Skeletal muscle tissue (tissue), 4 donors: ENCODE results near the gene TNFRSF13B. TPM values are rescaled to one million over a fixed set of nuclear protein-coding genes. Genes with fewer than 3 reads are reported as not detected.

Source experiments
- H3K27ac ChIP-seq: one replicate; pipeline ENCODE4 v1.7.0; 2013; ENCODE audit warnings: mild to moderate bottlenecking, low read depth, low read length, inconsistent platforms
- H3K27me3 ChIP-seq, 3 donors: one replicate each; pipeline ENCODE4 v1.7.0; 2013; ENCODE audit warnings: low read length in 3 of 3; ENCODE audit not compliant: control insufficient read depth in 3 of 3, insufficient read depth in 3 of 3
- H3K36me3 ChIP-seq, 3 donors: one replicate each; pipeline ENCODE4 v1.7.0; 2013; ENCODE audit warnings: low read length in 3 of 3; ENCODE audit not compliant: control insufficient read depth in 3 of 3, insufficient read depth in 3 of 3
- H3K4me1 ChIP-seq, 3 donors: one replicate each; pipeline ENCODE4 v1.7.0; 2013; ENCODE audit warnings: low read length in 3 of 3, mild to moderate bottlenecking in 3 of 3; ENCODE audit not compliant: control insufficient read depth in 3 of 3, insufficient read depth in 3 of 3
- H3K4me3 ChIP-seq, 3 donors: one replicate each; pipeline ENCODE4 v1.7.0; 2013; ENCODE audit warnings: low read length in 3 of 3
- H3K9ac ChIP-seq, 3 donors: one replicate each; pipeline ENCODE4 v1.7.0; 2013; ENCODE audit warnings: low read length in 3 of 3, mild to moderate bottlenecking in 3 of 3, moderate library complexity in 2 of 3, low read depth in 1 of 3
- H3K9me3 ChIP-seq, 3 donors: one replicate each; pipeline ENCODE4 v1.7.0; 2013; ENCODE audit warnings: low read length in 3 of 3; ENCODE audit not compliant: control insufficient read depth in 3 of 3
- total RNA-seq: library from RNA; depleted of rRNA; stranded (reverse); fragments of >200 nt; gene quantifications from one replicate; pipeline ENCODE4 v1.2.3, GENCODE V29; 2014
- donor health status: Osteomylitis.

Gene TNFRSF13B
- total RNA-seq, 1 donor from 2014 or later, result not detected

DNA sequence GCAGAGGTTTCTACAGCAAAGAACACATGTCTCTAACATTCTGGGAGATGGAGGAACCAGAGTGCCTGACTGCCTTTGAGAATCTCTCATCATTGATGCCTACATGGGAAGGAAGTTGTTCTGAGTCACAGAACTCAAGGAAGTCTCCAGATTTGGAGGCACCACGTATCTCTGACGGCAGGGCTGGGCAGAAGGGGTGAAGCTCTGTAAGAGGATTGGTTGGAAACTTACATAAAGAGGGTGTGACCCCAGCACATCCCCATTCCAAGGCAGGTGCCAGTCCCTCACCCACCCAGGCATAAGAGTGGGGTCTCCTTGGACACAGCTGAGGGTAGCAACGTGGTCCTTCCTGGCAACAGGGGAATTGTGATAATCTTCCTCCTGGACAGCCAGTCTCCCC, 17.4 kb downstream of the TNFRSF13B start:
- peaks cover 0 to 5% (median 2%) of the 10 kb centered on the region in 3 donors for H3K9me3 ChIP-seq
- H3K27me3 ChIP-seq, result peaks cover 15 to 28% (median 21%) of the 10 kb centered on the region in 3 donors
- H3K9ac ChIP-seq, result no peak overlapping the region
- no peak overlapping the region for H3K27ac ChIP-seq
- H3K36me3 ChIP-seq, result no peaks in the 10 kb centered on the region
- no peaks in the 10 kb centered on the region for H3K4me1 ChIP-seq
- no peak overlapping the region for H3K4me3 ChIP-seq

DNA sequence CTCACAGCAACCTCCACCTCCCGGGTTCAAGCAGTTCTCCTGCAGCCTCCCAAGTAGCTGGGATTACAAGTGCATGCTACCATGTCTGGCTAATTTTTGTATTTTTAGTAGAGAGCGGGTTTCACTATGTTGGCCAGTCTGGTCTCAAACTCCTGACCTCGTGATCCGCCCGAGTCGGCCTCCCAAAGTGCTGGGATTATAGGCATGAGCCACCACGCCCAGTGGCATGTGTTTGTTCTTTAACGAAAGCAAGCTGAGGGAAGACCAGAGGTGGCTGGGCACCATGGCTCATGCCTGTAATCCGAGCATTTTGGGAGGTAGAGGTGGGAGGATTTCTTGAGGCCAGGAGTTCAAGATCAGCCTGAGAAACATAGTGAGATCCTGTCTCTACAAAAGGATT, 18.1 kb downstream of the TNFRSF13B start:
- no peak overlapping the region for H3K4me3 ChIP-seq
- H3K9me3 ChIP-seq, result peaks cover 0 to 9% (median 4%) of the 10 kb centered on the region in 3 donors
- H3K9ac ChIP-seq, result no peak overlapping the region
- H3K4me1 ChIP-seq, result no peaks in the 10 kb centered on the region
- no peaks in the 10 kb centered on the region for H3K36me3 ChIP-seq
- H3K27me3 ChIP-seq, result peaks cover 15 to 28% (median 21%) of the 10 kb centered on the region in 3 donors
- H3K27ac ChIP-seq, result no peak overlapping the region

DNA sequence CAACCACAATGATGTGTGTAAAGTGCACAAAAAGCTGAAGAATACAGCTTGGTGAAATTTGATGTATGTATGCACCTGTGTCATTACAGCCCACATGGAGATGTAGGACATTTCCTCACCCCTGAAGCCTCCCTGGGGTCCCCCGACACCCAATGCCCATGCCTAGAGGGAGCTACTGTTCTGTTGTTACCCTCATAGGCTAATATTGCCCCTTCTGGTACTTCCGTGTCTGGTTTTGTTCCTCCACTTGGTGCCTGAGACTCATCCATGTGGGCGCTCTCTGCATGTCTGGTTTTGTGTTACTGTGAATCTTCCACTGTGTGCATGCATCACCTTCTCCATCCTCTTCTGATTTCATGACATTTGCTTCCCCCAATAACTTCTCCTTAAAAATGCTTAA, 18.6 kb downstream of the TNFRSF13B start:
- peaks cover 15 to 28% (median 21%) of the 10 kb centered on the region in 3 donors for H3K27me3 ChIP-seq
- peaks cover 4 to 13% (median 9%) of the 10 kb centered on the region in 3 donors for H3K9me3 ChIP-seq
- H3K9ac ChIP-seq, result no peak overlapping the region

DNA sequence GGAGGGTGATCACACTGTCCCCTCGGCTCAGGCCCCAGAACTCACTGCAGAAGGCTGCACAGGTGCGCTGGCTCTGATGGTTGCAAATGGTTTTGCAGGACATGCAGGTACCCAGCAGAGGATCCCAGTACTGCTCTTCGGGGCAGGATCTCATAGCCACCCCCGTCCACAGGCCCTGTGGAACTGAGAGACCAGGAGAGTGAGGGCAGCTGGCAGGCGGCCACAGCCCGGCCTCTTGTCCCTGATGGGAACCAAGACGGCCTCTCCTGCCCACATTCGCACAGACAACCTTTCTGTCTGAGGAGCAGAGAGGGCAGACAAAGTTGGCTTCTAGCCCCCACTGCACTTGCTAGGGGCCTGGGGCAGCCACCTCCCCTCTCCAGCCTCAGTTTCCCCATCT, 19.5 kb downstream of the TNFRSF13B start:
- H3K4me1 ChIP-seq, result no peaks in the 10 kb centered on the region
- H3K9me3 ChIP-seq, result peaks cover 4 to 13% (median 9%) of the 10 kb centered on the region in 3 donors
- H3K36me3 ChIP-seq, result no peaks in the 10 kb centered on the region
- no peak overlapping the region for H3K4me3 ChIP-seq
- H3K9ac ChIP-seq, result no peak overlapping the region
- H3K27me3 ChIP-seq, result peaks cover 15 to 28% (median 21%) of the 10 kb centered on the region in 3 donors
- no peak overlapping the region for H3K27ac ChIP-seq

More for the DNA sequence above, 18.6 kb downstream of the TNFRSF13B start:
- no peak overlapping the region for H3K27ac ChIP-seq
- H3K4me1 ChIP-seq, result no peaks in the 10 kb centered on the region
- no peak overlapping the region for H3K4me3 ChIP-seq
- no peaks in the 10 kb centered on the region for H3K36me3 ChIP-seq

DNA sequence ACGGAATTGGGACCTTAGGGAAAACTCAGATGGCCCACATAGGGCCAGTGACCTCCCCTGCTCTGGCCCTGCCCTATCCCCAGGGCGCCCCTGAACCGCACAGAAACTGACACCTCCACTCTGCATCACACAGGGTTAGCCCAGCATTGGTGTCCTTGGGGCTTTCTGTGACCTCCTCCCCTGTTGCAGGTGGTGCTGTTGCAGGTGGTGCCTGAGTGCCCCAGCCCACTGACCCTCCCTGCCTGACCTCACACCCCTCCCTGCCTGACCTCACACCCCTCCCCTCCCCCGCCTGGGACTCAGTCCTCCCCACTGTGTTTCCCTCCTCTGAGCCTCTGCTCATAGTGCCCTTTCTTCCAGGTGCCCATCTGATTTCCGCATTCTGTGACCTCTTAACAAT, 21.4 kb downstream of the TNFRSF13B start:
- no peak overlapping the region for H3K4me3 ChIP-seq
- H3K9me3 ChIP-seq, result peaks cover 4 to 10% (median 7%) of the 10 kb centered on the region in 3 donors
- peaks cover 7 to 26% (median 21%) of the 10 kb centered on the region in 3 donors for H3K27me3 ChIP-seq
- H3K4me1 ChIP-seq, result no peaks in the 10 kb centered on the region
- H3K9ac ChIP-seq, result no peak overlapping the region
- no peak overlapping the region for H3K27ac ChIP-seq
- H3K36me3 ChIP-seq, result no peaks in the 10 kb centered on the region

DNA sequence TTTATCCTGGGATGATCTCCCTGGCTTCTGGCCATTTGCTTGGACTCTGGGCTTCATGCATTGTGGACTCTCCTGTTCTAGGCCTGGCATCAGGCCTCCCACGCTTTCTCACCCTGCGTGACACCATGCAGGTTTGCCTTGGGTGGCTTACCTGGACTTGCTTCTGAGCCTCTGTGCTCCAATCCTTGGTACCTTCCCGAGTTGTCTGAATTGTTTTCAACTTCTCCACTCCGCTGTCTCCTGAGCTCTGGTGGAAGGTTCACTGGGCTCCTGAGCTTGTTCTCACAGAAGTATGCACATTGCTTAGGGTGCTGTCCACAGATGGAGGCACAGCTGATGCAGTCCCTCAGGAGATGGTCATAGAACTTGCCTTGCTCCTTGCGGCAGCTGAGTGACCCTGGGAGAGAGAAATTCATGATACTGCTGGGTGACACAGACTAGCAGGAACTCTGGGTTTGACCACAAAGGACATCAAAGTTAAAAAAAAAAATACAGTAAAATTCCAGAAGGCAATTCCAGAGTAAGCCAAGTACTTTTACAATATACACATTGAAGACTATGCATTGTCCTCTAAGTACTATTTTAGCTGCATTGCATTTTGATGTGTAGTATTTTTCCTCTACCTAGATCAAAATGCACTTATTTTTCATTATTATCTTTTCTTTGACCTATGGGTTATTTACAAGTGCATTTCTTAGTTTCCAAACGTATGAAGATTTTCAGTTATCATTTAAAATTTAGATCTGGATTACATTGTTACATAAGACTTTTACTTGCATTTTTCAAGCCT, 23.1 kb downstream of the TNFRSF13B start:
- Histone ChIP-seq H3K9me3 (peaks cover 4 to 9% (median 7%) of the 10 kb centered on the region in 3 donors), H3K4me3 (no peak overlapping the region), H3K9ac (no peak overlapping the region)

DNA sequence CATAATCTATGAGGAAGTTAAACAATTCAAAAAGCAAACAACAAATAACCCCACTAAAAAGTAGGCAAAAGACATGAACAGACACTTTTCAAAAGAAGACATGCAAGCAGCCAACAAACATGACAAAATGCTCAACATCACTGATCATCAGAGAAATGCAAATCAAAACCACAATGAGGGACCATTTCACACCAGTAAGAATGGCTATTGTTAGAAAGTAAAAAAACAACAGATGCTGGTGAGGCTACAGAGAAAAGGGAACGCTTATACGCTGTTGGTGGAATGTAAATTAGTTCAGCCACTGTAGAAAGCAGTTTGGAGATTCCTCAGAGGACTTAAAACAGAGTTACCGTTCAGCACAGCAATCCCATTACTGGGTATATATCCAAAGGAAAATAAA, 24.4 kb downstream of the TNFRSF13B start:
- Histone ChIP-seq H3K9me3 (peaks cover 4 to 9% (median 7%) of the 10 kb centered on the region in 3 donors), H3K36me3 (no peaks in the 10 kb centered on the region), H3K27ac (no peak overlapping the region), H3K9ac (no peak overlapping the region), H3K4me3 (no peak overlapping the region), H3K4me1 (no peaks in the 10 kb centered on the region), H3K27me3 (peaks cover 11 to 32% (median 28%) of the 10 kb centered on the region in 3 donors)

More for the DNA sequence above, 23.1 kb downstream of the TNFRSF13B start:
- Histone ChIP-seq H3K36me3 (no peaks in the 10 kb centered on the region), H3K4me1 (no peaks in the 10 kb centered on the region), H3K27ac (no peak overlapping the region), H3K27me3 (peaks cover 13 to 33% (median 22%) of the 10 kb centered on the region in 3 donors)

DNA sequence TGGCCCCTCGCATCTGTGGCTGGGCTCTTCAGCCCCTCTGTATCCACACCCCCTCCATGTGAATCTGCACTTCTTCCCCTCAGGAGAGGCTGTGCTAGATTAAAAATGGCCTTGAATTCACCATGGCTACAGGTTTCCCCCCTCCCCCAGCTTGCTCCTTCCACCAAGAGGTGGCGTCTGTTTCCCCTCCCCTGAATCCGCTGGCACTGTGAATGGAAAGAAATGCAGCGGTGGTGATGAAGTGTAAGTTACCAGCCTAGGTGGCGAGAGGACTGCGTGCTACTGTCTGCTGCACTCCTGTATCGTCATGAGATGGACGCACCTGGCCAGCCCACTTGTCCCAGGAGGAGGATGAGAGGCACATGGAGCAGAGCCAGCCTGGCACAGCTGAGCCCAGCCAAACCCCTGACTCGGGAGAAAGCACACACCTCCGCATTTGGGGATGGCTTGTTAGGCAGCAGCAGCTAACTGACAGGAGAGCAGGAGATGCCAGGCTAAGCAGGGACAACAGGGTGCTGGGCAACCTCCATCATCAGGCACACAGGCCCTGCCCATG, 26.2 kb downstream of the TNFRSF13B start:
- no peak overlapping the region for H3K27ac ChIP-seq
- no peak overlapping the region for H3K4me3 ChIP-seq
- no peaks in the 10 kb centered on the region for H3K36me3 ChIP-seq
- peaks cover 4 to 9% (median 7%) of the 10 kb centered on the region in 3 donors for H3K9me3 ChIP-seq
- no peak overlapping the region for H3K9ac ChIP-seq
- H3K27me3 ChIP-seq, result peaks cover 8 to 29% (median 24%) of the 10 kb centered on the region in 3 donors
- H3K4me1 ChIP-seq, result no peaks in the 10 kb centered on the region

DNA sequence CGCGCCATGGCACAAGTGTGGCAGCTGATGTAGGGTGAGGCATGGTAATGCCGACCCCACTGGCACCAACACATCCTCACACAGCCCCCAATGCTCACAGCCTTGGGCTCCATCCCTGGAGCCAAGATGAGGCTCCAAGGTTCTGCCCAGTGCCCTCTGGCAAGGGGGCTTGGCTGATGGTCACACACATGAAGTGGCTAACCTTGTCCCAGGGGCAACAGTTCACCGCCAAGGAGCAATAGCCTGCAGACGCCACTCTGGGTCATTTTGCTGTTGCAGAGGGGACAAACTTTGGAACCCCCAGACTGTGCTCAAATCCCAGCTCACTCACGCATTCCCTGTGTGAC, 26.8 kb downstream of the TNFRSF13B start:
- Histone ChIP-seq H3K9me3 (peaks cover 4 to 9% (median 7%) of the 10 kb centered on the region in 3 donors), H3K27ac (no peak overlapping the region), H3K4me3 (no peak overlapping the region), H3K36me3 (no peaks in the 10 kb centered on the region), H3K9ac (no peak overlapping the region), H3K27me3 (peaks cover 8 to 29% (median 24%) of the 10 kb centered on the region in 3 donors), H3K4me1 (no peaks in the 10 kb centered on the region)
